ENCODE results near the gene SRPK3. TPM values are rescaled to one million over a fixed set of nuclear protein-coding genes. Genes with fewer than 3 reads are reported as not detected.

SRPK3 gene
- total and polyA plus RNA-seq, 2 experiments from 2014 or later, result 0.71 TPM; not detected in 1

GRCh38 chrX:153734871-153735270 lies 46.0 kb upstream of the SRPK3 start:
- Histone ChIP-seq H3K27ac (no peak overlapping the region), H3K9me3 (ENCODE audit: low read depth) (no peaks in the 10 kb centered on the region), H3K4me3 (no peak overlapping the region), H3K36me3 (no peaks in the 10 kb centered on the region), H3K4me1 (ENCODE audit: low read depth) (peaks cover 7% of the 10 kb centered on the region), H3K27me3 (no peaks in the 10 kb centered on the region)
- TF ChIP-seq CTCF (IDR thresholded peaks at IDR 0.05; ENCODE audit: low read depth, low read length), result no peak
- DNase-seq (ENCODE audit: low read depth in 1 of 2, low spot score in 1 of 2), result no peak

DNA sequence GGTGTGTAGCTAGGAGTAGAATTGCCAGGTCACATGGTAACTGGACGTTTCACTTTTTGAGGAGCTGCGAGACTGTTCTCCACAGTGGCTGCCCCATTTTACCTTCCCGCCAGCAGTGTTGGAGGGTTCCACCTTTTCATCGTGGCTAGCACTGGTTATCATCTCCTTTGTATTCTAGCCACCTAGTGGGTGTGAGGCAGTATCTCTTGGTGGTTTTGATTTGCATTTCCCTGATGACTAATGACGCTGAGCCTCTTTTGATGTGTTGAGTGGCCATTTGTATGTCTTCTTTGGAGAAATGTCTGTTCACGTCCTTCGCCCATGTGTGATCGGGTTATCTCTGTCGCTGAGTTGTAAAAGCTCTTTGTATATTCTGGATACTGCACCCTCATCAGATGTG lies 45.6 kb upstream of the SRPK3 start:
- TF ChIP-seq CTCF (IDR thresholded peaks at IDR 0.05; ENCODE audit: low read depth, low read length), result no peak
- H3K4me1 ChIP-seq (ENCODE audit: low read depth), result peaks cover 7% of the 10 kb centered on the region
- no peaks in the 10 kb centered on the region for H3K36me3 ChIP-seq
- no peak for DNase-seq (ENCODE audit: low read depth in 1 of 2, low spot score in 1 of 2)
- H3K27me3 ChIP-seq, result no peaks in the 10 kb centered on the region
- H3K4me3 ChIP-seq, result no peak overlapping the region
- H3K27ac ChIP-seq, result no peak overlapping the region
- no peaks in the 10 kb centered on the region for H3K9me3 ChIP-seq (ENCODE audit: low read depth)

- no peak overlapping the region for H3K4me3 ChIP-seq
- no peaks in the 10 kb centered on the region for H3K36me3 ChIP-seq
- no peak overlapping the region for H3K27ac ChIP-seq
- TF ChIP-seq CTCF (IDR thresholded peaks at IDR 0.05; ENCODE audit: low read depth, low read length), result no peak
- H3K4me1 ChIP-seq (ENCODE audit: low read depth), result peaks cover 7% of the 10 kb centered on the region
- H3K9me3 ChIP-seq (ENCODE audit: low read depth), result no peaks in the 10 kb centered on the region
- no peak for DNase-seq (ENCODE audit: low read depth in 1 of 2, low spot score in 1 of 2)
- no peaks in the 10 kb centered on the region for H3K27me3 ChIP-seq
Observed at GRCh38 chrX:153736071-153736820, 44.6 kb upstream of the SRPK3 start.

DNA sequence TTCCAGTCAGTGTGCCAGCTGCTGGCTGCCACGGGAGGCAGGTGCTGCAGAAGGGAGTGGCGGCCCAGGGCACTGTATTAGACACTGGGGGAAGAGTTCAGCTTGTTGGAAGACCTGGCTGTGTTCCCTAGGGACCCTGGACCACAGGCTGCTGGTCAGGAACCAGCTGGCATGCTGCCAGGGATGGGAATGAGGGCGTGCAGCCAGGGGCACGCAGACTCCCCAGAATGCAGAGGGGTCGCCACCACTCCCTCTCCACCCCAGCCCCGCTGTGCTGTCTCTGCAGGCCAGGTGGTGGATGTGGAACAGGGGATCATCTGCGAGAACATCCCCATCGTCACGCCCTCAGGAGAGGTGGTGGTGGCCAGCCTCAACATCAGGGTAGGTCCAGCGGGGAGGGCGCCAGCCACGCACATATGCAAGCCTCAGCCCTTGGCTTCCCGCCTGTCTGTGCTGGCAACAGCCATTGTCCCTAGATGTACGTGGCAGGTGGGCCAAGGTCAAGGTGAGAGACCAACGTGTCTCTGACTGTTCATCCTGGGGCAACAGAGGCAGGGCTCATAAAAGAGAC lies 43.9 kb upstream of the SRPK3 start:
- H3K4me1 ChIP-seq (ENCODE audit: low read depth), result peaks cover 7% of the 10 kb centered on the region
- no peak overlapping the region for H3K27ac ChIP-seq
- no peak overlapping the region for H3K4me3 ChIP-seq
- no peaks in the 10 kb centered on the region for H3K36me3 ChIP-seq
- H3K27me3 ChIP-seq, result no peaks in the 10 kb centered on the region
- TF ChIP-seq CTCF (IDR thresholded peaks at IDR 0.05; ENCODE audit: low read depth, low read length), result no peak
- no peaks in the 10 kb centered on the region for H3K9me3 ChIP-seq (ENCODE audit: low read depth)
- DNase-seq (ENCODE audit: low read depth in 1 of 2, low spot score in 1 of 2), result no peak

DNA sequence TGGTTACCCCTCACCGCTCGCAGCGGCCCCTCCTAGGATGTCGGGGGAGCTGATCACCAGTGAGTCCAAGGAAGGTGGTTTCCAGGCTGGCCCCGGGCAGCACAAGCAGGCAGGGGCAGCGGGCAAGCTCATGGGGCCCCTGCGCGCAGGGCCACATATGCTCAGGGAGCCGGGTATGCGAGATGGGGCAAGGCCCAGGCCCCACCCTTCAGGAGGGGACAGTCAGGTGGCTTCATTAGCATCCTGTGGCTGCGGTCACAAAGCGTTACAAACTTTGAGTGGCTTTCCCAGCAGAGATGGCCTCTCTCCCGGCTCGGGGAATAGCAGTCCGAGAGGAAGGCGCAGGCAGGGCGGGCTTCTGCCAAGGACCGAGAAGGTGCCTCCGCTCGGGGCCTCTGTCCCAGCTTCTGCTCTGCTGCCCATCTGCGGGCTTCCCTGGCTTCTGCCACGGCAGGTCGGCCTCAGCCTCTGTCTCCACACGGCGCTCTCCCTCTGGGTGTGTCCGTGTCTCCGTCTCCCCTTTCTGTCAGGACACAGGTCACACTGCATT lies 42.7 kb upstream of the SRPK3 start:
- no peaks in the 10 kb centered on the region for H3K27me3 ChIP-seq
- H3K4me1 ChIP-seq (ENCODE audit: low read depth), result peaks cover 7% of the 10 kb centered on the region
- H3K36me3 ChIP-seq, result no peaks in the 10 kb centered on the region
- H3K9me3 ChIP-seq (ENCODE audit: low read depth), result no peaks in the 10 kb centered on the region
- no peak overlapping the region for H3K4me3 ChIP-seq
- TF ChIP-seq CTCF (IDR thresholded peaks at IDR 0.05; ENCODE audit: low read depth, low read length), result no peak
- DNase-seq (ENCODE audit: low read depth in 1 of 2, low spot score in 1 of 2), result no peak
- H3K27ac ChIP-seq, result no peak overlapping the region
